NCI-H1092 (cell line): ENCODE data around the gene ADGRL3.
A peak's percentile ranks its signal among the peaks of the same experiment; 100 is the strongest.
"Not testable (repeated sequence)": the region's sequence is repeated elsewhere in the genome, so short reads cannot be mapped to it uniquely, and the experiment has no call there.

Source experiments
- DNase-seq: peaks from one replicate; lab custom pipeline; 2025; lab: John Stamatoyannopoulos, UW

The ADGRL3 gene

GRCh38 chr4:61356696-61357095, 156.6 kb downstream of the ADGRL3 start:
- no peak for DNase-seq

GRCh38 chr4:61359301-61359700, 159.2 kb downstream of the ADGRL3 start:
- DNase-seq: no peak

GRCh38 chr4:61372817-61373216, 172.7 kb downstream of the ADGRL3 start:
- not testable (repeated sequence) for DNase-seq

DNA sequence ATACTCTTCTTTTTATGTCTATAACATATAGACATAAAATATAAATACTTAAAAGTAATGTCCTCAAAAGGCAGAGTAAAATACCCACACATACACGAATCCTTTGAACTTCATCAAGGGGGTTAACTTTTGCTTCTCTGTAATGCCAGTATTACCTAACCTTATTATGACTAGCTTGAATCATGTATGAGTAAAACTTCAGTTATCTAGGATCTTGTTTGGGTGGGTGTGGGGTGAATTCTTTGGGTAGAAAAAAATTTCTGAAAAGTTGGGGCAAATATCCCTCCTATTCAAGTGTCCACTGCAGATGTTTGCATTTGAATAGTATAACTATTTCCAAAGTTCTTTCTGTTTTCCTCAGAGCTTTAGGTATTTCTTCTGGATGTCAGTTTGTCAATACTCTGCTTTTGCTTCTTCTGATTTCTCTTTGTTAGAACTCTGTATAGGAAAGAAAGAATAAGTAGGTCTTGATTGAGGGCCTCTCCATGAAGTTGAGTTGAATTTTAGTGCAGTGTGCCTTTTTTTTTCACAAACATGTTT, 173.8 kb downstream of the ADGRL3 start:
- no peak for DNase-seq

GRCh38 chr4:61374447-61374891, 174.3 kb downstream of the ADGRL3 start:
- no peak for DNase-seq

DNA sequence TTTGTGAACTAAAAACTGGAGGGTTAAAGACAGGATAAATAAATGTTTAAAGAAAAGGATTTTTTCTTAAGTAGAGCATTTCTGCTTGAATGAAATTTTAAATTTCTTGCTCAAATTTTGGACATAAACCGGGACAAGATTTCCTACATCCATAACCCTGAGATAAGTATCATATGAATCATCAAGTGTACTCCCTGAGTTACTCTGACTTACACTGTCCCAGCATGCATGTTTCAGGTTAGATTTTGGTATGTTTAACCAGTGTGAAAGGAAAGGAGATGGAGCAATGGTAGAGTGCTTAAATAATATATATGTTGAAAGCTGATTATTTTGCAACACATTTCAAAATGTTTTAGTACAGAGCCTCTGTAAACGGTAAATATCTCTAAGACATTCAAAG, 175.2 kb downstream of the ADGRL3 start:
- no peak for DNase-seq

GRCh38 chr4:61376301-61376700, 176.2 kb downstream of the ADGRL3 start:
- DNase-seq: no peak

DNA sequence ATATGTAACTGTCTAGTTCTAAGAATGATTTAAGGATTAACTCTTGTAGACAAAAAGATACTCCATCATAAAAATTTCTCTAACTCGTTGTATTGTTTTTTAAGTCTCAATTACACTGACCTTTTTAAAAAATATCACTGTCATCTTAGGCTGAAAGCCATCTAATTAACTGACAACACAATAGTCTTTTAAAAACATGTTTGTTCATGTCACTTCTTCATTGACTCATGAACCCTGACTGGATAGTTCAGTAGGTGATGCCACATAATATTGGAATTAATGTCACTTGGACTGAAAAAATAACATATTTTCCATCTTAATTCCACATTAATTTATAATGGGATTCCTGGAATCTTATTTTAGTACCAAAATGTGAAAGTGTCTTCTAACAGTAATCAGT, 179.3 kb downstream of the ADGRL3 start:
- no peak for DNase-seq

DNA sequence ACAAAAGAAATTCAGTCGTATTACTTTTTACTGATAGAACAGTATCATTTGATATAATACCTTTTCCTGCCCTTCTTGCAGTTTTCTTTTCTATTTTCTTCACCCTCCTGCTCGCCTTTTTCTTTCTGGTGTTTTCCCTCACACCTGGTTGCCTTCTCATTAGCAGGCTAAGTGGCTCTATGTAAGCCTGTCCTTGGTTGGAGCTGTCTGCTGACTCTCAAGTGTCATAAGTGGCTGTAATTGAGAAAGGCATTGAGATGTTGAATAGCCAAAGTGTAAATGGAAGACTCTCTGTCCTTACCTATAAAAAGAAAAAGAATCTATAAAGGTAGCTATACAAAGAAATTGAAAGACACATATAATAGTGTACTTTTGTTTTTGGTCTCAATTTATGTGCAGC, 180.7 kb downstream of the ADGRL3 start:
- peak; percentile 71 for DNase-seq

- no peak for DNase-seq
These were observed 185.1 kb downstream of the ADGRL3 start for GRCh38 chr4:61385256-61385655.

DNA sequence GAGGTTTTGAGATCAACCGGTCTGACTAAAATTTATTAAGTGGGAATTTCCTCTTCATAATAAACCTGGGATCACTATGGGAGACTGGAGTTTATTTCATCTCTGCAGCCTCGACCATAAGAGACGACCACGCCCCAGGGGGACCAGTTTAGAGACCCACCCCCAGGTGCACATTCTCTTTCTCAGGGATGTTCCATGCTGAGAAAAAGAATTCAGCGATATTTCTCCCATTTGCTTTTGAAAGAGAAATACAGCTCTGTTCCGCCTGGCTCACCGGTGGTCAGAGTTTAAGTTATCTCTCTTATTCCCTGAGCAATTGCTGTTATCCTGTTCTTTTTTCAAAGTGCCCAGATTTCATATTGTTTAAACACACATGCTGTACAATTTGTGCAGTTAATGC, 187.2 kb downstream of the ADGRL3 start:
- DNase-seq: not testable (repeated sequence)

DNA sequence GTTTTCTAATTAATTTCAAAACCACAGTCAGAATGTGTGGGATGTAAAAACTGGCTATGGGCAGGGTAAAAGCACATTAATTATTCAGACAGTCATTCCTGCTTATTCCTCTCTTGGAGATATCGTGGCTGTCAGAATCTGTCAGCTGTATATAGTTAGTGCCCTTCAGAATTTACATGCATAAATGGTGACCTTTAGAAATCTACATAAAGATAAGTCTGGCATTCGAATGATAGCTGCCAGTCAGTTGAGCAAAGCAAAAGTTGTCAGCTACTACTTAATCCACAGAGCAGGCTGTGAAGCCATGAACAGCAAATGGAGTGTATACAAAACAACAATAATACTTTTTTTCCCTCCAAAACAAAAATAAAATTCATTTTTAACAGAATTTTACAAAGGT, 189.5 kb downstream of the ADGRL3 start:
- no peak for DNase-seq

- no peak for DNase-seq
These were observed 195.6 kb downstream of the ADGRL3 start for GRCh38 chr4:61395754-61396153.

GRCh38 chr4:61397174-61397573, 197.0 kb downstream of the ADGRL3 start:
- DNase-seq: no peak

- no peak for DNase-seq
These were observed 200.4 kb downstream of the ADGRL3 start for GRCh38 chr4:61400439-61401038.

DNA sequence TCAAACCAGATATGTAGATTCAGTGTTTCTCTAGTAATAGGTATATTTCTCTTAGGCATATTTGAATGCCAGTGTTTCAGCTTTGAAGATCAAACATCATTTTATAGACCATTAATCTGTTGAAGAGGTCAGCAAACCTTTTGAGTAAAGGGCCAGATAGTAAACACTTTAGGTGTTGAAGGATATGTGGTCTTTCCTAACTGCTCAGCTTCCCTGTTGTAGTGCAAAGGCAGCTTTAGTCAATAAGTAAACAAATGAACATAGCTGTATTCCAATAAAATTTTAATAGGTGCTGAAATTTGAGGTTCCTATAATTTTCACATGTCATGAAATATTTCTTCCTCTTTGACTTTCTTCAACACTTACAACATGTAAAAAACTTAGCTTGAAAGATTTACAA, 201.6 kb downstream of the ADGRL3 start:
- peak; percentile 5 for DNase-seq

GRCh38 chr4:61405307-61405706, 205.2 kb downstream of the ADGRL3 start:
- DNase-seq: no peak

DNA sequence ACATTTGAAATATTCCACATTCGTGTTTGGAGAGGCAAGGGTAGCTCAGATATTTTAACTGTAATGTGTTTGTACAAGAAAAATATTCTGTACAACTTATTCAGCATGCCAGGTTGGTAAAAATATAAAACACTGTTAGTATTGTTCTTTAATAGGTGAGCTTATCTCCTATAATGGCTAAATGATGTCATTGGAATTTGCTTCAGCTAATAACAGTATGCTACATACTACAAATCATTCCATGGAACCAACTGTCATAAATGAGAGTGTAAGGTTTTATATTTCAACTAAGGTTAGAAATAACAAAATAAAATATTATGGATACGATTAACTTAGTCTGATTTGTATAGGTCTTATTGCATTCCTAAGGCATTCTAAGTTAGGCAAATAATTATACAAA, 206.6 kb downstream of the ADGRL3 start:
- no peak for DNase-seq

- peak; percentile 41 for DNase-seq
These were observed 207.8 kb downstream of the ADGRL3 start for GRCh38 chr4:61407642-61408618.

DNA sequence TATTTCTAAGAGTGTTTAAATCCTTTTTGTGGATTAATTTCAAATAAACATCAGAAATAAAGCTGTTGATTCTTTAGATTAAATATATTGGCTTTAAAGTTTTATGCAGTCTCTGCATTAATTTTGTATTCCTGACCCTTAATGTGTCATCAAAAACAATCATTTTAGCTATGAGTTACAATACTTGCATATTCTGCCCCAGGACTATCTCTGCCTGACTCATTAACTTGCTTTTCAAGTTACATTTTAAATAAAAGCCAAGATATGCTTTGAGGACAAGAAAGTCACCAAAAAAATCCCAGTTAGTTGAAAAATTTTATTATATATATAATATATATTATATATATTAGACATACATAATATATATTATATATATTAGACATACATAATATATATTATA, 208.7 kb downstream of the ADGRL3 start:
- DNase-seq: no peak

DNA sequence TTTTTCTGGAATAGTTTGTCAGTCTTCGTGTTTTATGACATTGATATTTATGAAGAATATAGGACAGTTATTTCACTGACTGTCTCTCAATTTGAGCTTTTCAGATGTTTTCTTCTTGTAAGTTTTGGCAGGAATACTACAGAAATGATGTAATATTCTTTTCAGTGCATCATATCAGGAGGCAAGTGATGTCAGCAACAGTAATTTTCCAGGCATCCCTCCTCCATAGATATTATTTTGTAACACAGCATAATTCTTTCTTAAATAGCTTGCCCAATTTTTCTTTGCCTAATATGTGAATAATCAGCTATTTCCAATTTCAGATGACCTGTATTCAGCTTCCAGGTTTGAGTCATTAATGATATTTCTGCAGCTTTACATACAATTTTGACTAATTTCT, 211.1 kb downstream of the ADGRL3 start:
- DNase-seq: no peak

- no peak for DNase-seq
These were observed 225.2 kb downstream of the ADGRL3 start for GRCh38 chr4:61425315-61425714.

DNA sequence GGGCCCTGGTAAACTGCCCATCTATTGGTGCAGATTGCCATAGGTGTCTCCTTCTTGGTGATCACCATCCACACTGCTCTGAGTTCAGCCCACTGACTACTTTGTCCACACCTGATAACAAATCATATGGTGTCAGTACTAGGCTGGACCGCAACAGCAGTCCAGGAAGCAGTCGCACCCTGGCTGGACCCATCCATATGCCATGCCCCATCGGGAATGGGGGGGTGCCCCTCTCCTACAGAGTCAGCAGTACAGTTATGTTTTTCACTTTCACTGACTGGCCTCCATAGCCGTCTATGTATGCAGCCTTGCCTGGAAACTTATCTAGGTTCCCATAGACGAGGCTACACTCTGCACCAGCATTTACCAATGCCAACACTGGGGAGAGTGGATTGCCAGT, 226.1 kb downstream of the ADGRL3 start:
- no peak for DNase-seq
